Astrocyte of the spinal cord (primary cell): ENCODE measurements around the gene EPN2.
A peak's percentile ranks its signal among the peaks of the same experiment; 100 is the strongest.

Source experiments
- DNase-seq: peaks from one replicate; pipeline ENCODE4 v3.0.0; 2011; ENCODE audit warnings: low read depth, low spot score
- H3K4me3 ChIP-seq: 2 replicates; pipeline ENCODE4 v1.5.1; 2011; ENCODE audit warnings: low read depth, mild to moderate bottlenecking, low read length, moderate library complexity
- CTCF ChIP-seq: IDR thresholded peaks from 2 replicates; pipeline ENCODE4 v1.5.1; 2012; ENCODE audit warnings: low read depth, mild to moderate bottlenecking, low read length, inconsistent platforms
- in situ Hi-C: cut with HindIII; loops from 2 replicates; pipeline ENCODE4 v1.10.0; 2017; ENCODE audit warnings: low sequenced_read_pairs

EPN2 gene

GRCh38 chr17:19244357-19244756, 7.2 kb downstream of the EPN2 start:
- in situ Hi-C loops = no loop called here
- no peak for DNase-seq
- TF ChIP-seq CTCF = no peak
- H3K4me3 ChIP-seq = no peak overlapping the region

GRCh38 chr17:19244781-19245180, 7.6 kb downstream of the EPN2 start:
- in situ Hi-C loops = no loop called here
- no peak for TF ChIP-seq CTCF
- no peak for DNase-seq
- H3K4me3 ChIP-seq = no peak overlapping the region

GRCh38 chr17:19247473-19247872, 10.3 kb downstream of the EPN2 start:
- in situ Hi-C loops = no loop called here
- TF ChIP-seq CTCF = no peak
- no peak for DNase-seq

GRCh38 chr17:19248151-19248927, 11.2 kb downstream of the EPN2 start:
- TF ChIP-seq CTCF = no peak
- in situ Hi-C loops = no loop called here
- no peak for DNase-seq
- H3K4me3 ChIP-seq = no peak overlapping the region

More at GRCh38 chr17:19247473-19247872, 10.3 kb downstream of the EPN2 start:
- H3K4me3 ChIP-seq = no peak overlapping the region

GRCh38 chr17:19248928-19249574, 11.9 kb downstream of the EPN2 start:
- DNase-seq = peak; percentile 88
- TF ChIP-seq CTCF = no peak
- H3K4me3 ChIP-seq = no peak overlapping the region
- in situ Hi-C loops = no loop called here

GRCh38 chr17:19249681-19250080, 12.5 kb downstream of the EPN2 start:
- no peak for TF ChIP-seq CTCF
- in situ Hi-C loops = no loop called here
- no peak overlapping the region for H3K4me3 ChIP-seq
- DNase-seq = peak; percentile 75
